GM21786 (cell line): ENCODE measurements around the gene MBLAC1.
"Not testable (repeated sequence)": the region's sequence is repeated elsewhere in the genome, so short reads cannot be mapped to it uniquely, and the experiment has no call there.

ENCODE experiments used
- ATAC-seq: cut with Tn5 transposase; IDR thresholded peaks from one replicate; pipeline ENCODE4 v1.9.1; 2021; ENCODE audit not compliant: unreplicated experiment

MBLAC1 gene

GRCh38 chr7:100122067-100122466 is 4.7 kb upstream of the MBLAC1 start:
- ATAC-seq, result no peak

GRCh38 chr7:100122568-100122967 is 4.2 kb upstream of the MBLAC1 start:
- no peak for ATAC-seq

- no peak for ATAC-seq
Measured at GRCh38 chr7:100124301-100125230, 2.2 kb upstream of the MBLAC1 start.

- ATAC-seq, result peak; percentile 20
Measured at GRCh38 chr7:100126239-100126930, 382 bp upstream of the MBLAC1 start.

GRCh38 chr7:100127866-100128636 is 1.3 kb downstream of the MBLAC1 start:
- ATAC-seq, result no peak

GRCh38 chr7:100128637-100128963 is 1.8 kb downstream of the MBLAC1 start:
- no peak for ATAC-seq

- not testable (repeated sequence) for ATAC-seq
Measured at GRCh38 chr7:100130220-100130607, 3.4 kb downstream of the MBLAC1 start.

GRCh38 chr7:100130608-100131453 is 4.1 kb downstream of the MBLAC1 start:
- no peak for ATAC-seq

GRCh38 chr7:100132126-100132525 is 5.4 kb downstream of the MBLAC1 start:
- no peak for ATAC-seq

GRCh38 chr7:100132697-100133151 is 6.0 kb downstream of the MBLAC1 start:
- ATAC-seq, result no peak

- ATAC-seq, result no peak
Measured at GRCh38 chr7:100137851-100138760, 11.3 kb downstream of the MBLAC1 start.

- ATAC-seq, result no peak
Measured at GRCh38 chr7:100141555-100141949, 14.8 kb downstream of the MBLAC1 start.

GRCh38 chr7:100142461-100142860 is 15.7 kb downstream of the MBLAC1 start:
- ATAC-seq, result no peak

GRCh38 chr7:100146350-100146749 is 19.6 kb downstream of the MBLAC1 start:
- not testable (repeated sequence) for ATAC-seq

- no peak for ATAC-seq
Measured at GRCh38 chr7:100147278-100147677, 20.5 kb downstream of the MBLAC1 start.

- ATAC-seq, result no peak
Measured at GRCh38 chr7:100148225-100148558, 21.4 kb downstream of the MBLAC1 start.

GRCh38 chr7:100148559-100149328 is 22.0 kb downstream of the MBLAC1 start, which contains the start of gene LAMTOR4:
LAMTOR4 (plus strand) TSS chr7:100148918; CDS start chr7:100148973, 55 bp downstream.
- peak; percentile 98 for ATAC-seq

GRCh38 chr7:100152404-100152803 is 25.6 kb downstream of the MBLAC1 start:
- ATAC-seq, result no peak
